GM20000 (cell line): ENCODE results near the gene CDK14.

Experiments used
- DNase-seq: peaks from one replicate; pipeline ENCODE4 v3.0.0; 2012; ENCODE audit warnings: low spot score
- TF ChIP-seq, protein P1 (sequence below): IDR thresholded peaks from 2 replicates; pipeline ENCODE4 v1.5.1; 2012; ENCODE audit warnings: mild to moderate bottlenecking, control low read depth; ENCODE audit errors: extremely low read depth, missing control alignments

CDK14 gene

DNA sequence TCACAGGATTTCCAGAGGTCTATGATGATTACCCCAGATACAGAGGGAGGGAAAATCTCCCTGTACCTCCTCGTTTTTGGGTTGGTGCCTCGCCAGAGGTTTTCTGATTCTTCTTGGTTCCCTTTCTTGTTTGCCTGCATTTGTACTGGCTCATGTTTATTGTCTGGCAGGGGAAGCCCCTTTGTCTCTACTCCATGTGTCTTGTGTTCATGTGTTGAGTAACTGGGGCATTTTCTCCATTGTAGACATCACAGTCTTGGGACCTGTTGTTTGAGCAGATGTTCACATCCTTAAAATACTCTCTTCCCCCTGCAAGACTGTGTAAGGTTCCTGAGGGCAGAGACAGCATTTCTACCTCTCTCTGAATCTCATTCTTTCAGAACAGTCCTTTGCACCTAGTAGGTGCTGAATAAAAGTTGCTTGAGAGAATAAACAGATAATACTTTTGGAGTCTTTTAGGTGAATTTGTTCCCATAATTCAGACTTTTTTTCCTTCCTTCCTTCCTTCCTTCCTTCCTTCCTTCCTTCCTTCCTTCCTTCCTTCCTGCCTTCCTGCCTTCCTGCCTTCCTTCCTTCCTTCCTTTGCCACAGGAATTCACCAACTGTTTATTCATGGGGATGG, 25.1 kb downstream of the CDK14 start:
- TF ChIP-seq, protein P1, sequence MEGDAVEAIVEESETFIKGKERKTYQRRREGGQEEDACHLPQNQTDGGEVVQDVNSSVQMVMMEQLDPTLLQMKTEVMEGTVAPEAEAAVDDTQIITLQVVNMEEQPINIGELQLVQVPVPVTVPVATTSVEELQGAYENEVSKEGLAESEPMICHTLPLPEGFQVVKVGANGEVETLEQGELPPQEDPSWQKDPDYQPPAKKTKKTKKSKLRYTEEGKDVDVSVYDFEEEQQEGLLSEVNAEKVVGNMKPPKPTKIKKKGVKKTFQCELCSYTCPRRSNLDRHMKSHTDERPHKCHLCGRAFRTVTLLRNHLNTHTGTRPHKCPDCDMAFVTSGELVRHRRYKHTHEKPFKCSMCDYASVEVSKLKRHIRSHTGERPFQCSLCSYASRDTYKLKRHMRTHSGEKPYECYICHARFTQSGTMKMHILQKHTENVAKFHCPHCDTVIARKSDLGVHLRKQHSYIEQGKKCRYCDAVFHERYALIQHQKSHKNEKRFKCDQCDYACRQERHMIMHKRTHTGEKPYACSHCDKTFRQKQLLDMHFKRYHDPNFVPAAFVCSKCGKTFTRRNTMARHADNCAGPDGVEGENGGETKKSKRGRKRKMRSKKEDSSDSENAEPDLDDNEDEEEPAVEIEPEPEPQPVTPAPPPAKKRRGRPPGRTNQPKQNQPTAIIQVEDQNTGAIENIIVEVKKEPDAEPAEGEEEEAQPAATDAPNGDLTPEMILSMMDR, result no peak
- no peak for DNase-seq

DNA sequence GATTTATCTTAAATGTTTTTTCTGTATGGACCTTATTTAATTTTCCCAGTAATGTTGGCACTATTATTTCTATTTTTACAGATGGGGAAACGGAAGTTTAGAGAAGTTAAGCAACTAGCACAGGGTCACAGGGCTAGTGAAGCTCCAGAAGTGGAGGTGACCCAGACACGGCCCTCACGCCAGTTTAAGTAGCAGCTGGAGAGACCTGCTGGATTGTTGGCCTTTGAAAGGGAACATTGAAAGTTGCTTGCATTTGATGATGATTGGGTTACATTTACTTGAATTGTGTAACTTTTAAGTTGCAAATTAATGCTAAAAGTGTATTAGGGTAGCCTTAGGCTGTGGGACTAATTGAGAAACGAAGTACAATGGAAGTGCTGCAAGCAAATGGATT, 25.6 kb downstream of the CDK14 start:
- TF ChIP-seq, protein P1, result no peak
- no peak for DNase-seq

DNA sequence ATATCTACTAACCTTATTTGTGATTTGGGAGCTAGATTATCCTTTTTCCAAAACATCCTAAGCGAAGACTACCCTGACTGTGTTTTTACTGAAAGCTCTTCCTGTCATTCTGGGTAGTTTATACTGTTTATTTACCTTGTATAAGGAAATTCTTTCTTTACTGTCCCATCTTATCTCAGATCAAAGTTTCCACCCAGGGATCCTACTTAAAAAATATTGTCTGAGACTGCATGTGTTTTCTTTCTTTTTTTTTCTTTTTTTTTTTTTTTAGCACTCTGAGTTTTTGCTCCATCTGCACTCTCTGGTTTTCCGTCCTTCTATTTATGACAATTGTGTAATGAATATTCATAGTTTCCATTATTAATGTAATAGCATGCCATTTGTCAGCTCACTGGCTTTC, 26.5 kb downstream of the CDK14 start:
- DNase-seq, result no peak

GRCh38 chr7:90624225-90624911, 28.2 kb downstream of the CDK14 start:
- TF ChIP-seq, protein P1, result no peak
- no peak for DNase-seq

More for the DNA sequence above, 26.5 kb downstream of the CDK14 start:
- TF ChIP-seq, protein P1, result no peak

DNA sequence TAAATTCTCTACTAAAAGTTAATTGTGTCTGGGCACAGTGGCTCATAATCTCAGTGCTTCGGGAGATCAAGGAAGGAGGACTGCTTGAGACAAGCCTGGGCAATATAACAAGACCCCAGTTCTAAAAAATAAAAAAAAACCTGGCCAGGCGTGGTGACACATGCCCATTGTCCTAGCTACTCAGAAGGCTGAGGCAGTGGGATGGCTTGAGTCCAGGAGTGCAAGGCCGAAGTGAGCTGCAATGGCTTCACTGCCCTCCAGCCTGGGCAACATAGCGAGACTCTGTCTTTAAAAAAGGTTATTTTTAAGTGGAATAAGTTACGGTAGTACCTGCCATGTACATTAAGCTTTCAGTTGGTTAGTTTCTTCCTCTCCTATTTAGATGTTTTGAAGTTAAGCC, 28.9 kb downstream of the CDK14 start:
- DNase-seq, result no peak

DNA sequence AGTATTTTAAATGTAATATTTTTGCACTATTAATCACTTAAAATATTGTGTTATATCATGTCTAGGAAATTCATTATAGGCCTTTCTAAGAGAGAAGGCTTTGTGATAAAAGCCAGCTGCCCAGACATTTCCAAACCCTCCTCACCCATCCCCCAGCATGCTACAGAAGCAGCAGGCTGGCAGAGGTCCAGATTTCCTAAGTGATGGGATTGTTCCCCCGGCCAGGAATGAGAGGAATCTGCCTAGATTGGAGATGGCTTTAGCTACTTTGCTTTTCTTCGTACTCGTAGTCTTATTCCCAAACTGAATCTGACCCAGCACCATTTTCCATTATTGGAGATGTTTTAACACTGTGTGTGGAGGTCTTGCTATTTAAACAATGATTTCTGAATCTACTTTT, 29.4 kb downstream of the CDK14 start:
- TF ChIP-seq, protein P1, result no peak
- no peak for DNase-seq

More for the DNA sequence above, 28.9 kb downstream of the CDK14 start:
- TF ChIP-seq, protein P1, result no peak

- DNase-seq, result no peak
Observed at GRCh38 chr7:90626013-90626412, 29.9 kb downstream of the CDK14 start.

More at GRCh38 chr7:90626013-90626412, 29.9 kb downstream of the CDK14 start:
- TF ChIP-seq, protein P1, result no peak
